ENCODE data around the gene CRKL.

DNA sequence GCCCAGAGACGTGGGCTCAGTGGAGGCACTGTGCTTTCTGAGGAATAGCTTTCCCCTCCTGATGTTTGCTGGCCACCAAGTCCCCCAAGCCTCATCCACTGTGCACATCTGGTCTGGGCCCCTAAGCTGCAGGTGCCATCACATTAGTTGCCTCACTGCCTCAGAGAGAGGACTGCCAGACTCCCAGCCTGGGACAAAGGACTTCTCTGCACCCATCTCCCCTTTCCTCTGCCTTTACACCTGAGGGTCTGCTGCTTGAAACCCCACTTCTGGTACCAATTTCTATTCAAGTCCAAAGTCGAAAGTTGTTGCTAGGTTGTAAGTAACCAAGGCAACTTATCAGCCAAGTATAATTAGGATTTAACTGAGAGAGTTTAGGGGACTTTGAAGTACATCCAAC lies 61.2 kb downstream of the CRKL start:
- TF ChIP-seq, protein P1, sequence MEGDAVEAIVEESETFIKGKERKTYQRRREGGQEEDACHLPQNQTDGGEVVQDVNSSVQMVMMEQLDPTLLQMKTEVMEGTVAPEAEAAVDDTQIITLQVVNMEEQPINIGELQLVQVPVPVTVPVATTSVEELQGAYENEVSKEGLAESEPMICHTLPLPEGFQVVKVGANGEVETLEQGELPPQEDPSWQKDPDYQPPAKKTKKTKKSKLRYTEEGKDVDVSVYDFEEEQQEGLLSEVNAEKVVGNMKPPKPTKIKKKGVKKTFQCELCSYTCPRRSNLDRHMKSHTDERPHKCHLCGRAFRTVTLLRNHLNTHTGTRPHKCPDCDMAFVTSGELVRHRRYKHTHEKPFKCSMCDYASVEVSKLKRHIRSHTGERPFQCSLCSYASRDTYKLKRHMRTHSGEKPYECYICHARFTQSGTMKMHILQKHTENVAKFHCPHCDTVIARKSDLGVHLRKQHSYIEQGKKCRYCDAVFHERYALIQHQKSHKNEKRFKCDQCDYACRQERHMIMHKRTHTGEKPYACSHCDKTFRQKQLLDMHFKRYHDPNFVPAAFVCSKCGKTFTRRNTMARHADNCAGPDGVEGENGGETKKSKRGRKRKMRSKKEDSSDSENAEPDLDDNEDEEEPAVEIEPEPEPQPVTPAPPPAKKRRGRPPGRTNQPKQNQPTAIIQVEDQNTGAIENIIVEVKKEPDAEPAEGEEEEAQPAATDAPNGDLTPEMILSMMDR (tag by site-specific recombination; IDR thresholded peaks at IDR 0.05): no peak
- TF ChIP-seq ZNF138 (tag by site-specific recombination; IDR thresholded peaks at IDR 0.05; ENCODE audit: borderline replicate concordance): no peak

All from HEK293 (cell line).